ENCODE data around the gene FGF5. TPM values are rescaled to one million over a fixed set of nuclear protein-coding genes. Genes with fewer than 3 reads are reported as not detected.

The FGF5 gene, protein sequence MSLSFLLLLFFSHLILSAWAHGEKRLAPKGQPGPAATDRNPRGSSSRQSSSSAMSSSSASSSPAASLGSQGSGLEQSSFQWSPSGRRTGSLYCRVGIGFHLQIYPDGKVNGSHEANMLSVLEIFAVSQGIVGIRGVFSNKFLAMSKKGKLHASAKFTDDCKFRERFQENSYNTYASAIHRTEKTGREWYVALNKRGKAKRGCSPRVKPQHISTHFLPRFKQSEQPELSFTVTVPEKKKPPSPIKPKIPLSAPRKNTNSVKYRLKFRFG
- 0.05 TPM in 1 of 2 replicates, not detected in the other for total RNA-seq

DNA sequence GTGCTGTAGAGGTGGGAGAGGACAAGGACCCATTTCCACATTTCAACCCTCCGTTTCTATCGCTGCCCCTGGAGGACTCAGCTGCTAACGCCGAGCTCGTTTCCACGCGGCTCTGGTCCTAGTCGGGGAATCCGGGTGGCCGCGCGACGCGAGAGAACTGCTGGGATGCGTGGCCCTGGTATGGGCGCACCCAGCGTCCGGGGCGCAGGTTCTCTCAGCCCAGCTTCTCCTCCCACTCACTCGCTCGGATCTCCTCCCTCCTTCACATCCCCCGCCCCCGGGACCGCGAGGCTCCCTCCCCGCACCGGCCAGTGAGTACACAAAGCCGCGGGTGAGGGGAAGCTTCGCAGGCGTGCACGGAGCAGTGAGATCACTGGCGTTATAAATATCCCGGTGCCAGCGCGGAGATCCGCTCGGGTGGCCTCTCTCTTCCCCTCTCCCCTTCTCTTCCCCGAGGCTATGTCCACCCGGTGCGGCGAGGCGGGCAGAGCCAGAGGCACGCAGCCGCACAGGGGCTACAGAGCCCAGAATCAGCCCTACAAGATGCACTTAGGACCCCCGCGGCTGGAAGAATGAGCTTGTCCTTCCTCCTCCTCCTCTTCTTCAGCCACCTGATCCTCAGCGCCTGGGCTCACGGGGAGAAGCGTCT is at the start of gene FGF5:
TSS of gene FGF5 (plus strand) at position 412 of the 649 bp plus-strand sequence. CDS start at position 573, 161 bp downstream.
- peak within 1 kb of the TSS; percentile 67 for H3K4me3 Mint-ChIP-seq
- H3K36me3 Mint-ChIP-seq (ENCODE audit: low read depth): no peaks in the 10 kb centered on the region
- peaks cover 85% of the 10 kb centered on the region for H3K27me3 Mint-ChIP-seq (ENCODE audit: insufficient read depth)
- H3K9me3 Mint-ChIP-seq: no peaks in the 10 kb centered on the region
- peaks cover 13% of the 10 kb centered on the region for H3K4me1 Mint-ChIP-seq (ENCODE audit: low read depth)
- intact Hi-C loops (cut with micrococcal nuclease): loop anchor here (5.0 kb wide), 1 partner anchor 71 kb away; the partner anchor contains the start of gene CFAP299
- peak within 1 kb of the TSS; percentile 50 for H3K27ac Mint-ChIP-seq
- no peak for DNase-seq (ENCODE audit: low spot score)

DNA sequence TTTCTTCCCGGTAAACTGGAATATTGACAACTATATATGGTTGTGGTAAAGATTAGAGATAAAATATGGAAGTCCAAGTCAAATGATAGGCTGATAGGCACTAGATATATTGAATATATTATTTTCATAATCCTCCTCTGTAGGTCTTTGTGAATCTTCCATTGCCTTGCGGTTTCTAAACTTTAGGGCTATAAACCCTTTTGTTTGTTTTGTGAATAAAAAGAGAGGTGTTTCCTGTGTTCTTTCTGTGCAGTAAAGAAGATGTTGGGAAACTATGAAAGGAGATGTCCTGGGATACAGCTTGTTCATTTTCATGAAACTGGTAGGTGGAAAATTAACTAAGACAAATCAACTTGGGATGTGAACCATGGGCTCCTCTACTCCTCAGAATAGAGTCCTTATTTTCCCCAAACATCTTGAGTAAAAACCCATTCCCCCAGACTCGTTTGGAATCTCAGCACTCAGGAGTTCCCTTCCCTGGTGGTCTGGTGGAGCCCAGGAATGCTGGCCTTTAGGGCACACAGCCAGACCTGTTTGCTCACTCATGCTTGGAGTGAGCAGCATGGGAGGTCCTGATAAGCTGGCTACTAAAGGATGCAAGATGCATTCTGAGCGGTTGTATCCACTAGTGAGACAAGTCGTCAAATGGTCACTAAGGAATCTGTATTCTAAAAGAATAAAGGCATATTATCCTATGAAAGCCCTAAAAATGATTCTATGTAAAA is 47.0 kb upstream of the FGF5 start:
- Mint-ChIP-seq H3K27ac (no peak overlapping the region), H3K9me3 (no peaks in the 10 kb centered on the region), H3K4me1 (ENCODE audit: low read depth) (peaks cover 5% of the 10 kb centered on the region), H3K27me3 (ENCODE audit: insufficient read depth) (peaks cover 46% of the 10 kb centered on the region), H3K36me3 (ENCODE audit: low read depth) (no peaks in the 10 kb centered on the region), H3K4me3 (no peak overlapping the region)
- intact Hi-C loops (cut with micrococcal nuclease): loop anchor here (10.0 kb wide), 1 partner anchor 1175 kb away; no protein-coding TSS in a partner anchor
- no peak for DNase-seq (ENCODE audit: low spot score)

DNA sequence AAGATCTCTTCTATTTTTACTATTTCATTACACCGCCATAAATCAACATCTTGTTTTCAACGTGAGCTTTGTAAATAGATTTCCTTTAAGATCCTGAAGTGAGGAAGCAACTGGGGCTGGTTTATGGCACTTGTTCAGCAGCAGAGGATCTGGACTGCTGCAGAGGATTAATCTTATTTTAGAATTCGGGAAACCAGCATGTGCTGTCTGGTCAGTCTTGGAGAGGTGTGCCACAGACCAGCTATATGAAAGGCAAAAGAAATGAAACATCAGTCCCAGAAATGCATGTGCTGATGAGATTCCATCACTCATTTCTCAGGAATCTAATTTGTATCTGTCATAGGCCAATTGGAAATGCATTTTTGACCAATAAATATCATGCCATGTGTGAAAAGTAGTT is 45.8 kb upstream of the FGF5 start:
- Mint-ChIP-seq H3K27me3 (ENCODE audit: insufficient read depth) (peaks cover 51% of the 10 kb centered on the region), H3K4me1 (ENCODE audit: low read depth) (no peaks in the 10 kb centered on the region), H3K27ac (no peak overlapping the region), H3K9me3 (no peaks in the 10 kb centered on the region), H3K4me3 (no peak overlapping the region), H3K36me3 (ENCODE audit: low read depth) (no peaks in the 10 kb centered on the region)
- intact Hi-C loops (cut with micrococcal nuclease): no loop called here
- no peak for DNase-seq (ENCODE audit: low spot score)

DNA sequence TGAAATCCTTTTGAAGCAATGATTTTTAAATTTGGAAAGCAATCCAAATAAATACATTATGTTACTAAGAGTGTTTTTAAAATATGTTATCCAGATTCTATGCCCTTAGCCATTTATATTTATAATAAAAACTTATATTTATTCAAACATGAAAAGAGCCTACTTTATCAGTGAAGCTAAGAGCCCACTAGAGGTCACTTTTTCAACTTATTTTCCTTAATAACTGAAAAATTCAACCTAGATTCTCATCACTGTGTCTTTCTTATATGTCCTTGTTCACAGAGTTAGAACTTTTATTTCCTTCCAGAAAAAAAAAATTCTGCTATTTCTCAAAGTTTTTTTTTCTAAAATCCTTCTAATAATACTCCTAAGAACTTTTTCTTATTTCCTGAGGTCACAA is 45.3 kb upstream of the FGF5 start:
- Mint-ChIP-seq H3K27me3 (ENCODE audit: insufficient read depth) (peaks cover 51% of the 10 kb centered on the region), H3K4me3 (no peak overlapping the region)
- intact Hi-C loops (cut with micrococcal nuclease): no loop called here

DNA sequence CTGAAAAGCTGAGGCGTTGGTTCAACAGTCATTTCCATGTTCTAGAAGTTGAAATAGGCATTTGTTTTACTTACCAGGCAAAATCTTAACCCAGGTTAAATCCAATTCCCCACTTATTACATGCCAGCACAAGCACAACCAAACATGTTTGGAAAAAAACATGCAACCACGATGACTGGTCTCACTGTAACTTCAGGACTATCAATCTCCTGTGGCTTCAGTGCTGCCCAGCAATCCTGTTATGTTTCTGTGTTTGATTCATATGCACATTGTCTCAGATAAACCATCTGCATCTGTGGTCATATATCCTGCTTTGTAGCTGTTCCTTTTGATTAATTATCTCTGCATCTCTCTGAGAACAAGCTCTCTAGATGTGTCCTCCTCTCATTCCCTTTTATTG is 40.9 kb upstream of the FGF5 start:
- H3K27me3 Mint-ChIP-seq (ENCODE audit: insufficient read depth): peaks cover 33% of the 10 kb centered on the region
- no peak for DNase-seq (ENCODE audit: low spot score)
- no peak overlapping the region for H3K4me3 Mint-ChIP-seq
- no peak overlapping the region for H3K27ac Mint-ChIP-seq
- H3K4me1 Mint-ChIP-seq (ENCODE audit: low read depth): no peaks in the 10 kb centered on the region
- no peaks in the 10 kb centered on the region for H3K9me3 Mint-ChIP-seq
- H3K36me3 Mint-ChIP-seq (ENCODE audit: low read depth): no peaks in the 10 kb centered on the region
- intact Hi-C loops (cut with micrococcal nuclease): no loop called here

More for the DNA sequence above, 45.3 kb upstream of the FGF5 start:
- Mint-ChIP-seq H3K27ac (no peak overlapping the region), H3K36me3 (ENCODE audit: low read depth) (no peaks in the 10 kb centered on the region), H3K9me3 (no peaks in the 10 kb centered on the region), H3K4me1 (ENCODE audit: low read depth) (no peaks in the 10 kb centered on the region)
- DNase-seq (ENCODE audit: low spot score): no peak

DNA sequence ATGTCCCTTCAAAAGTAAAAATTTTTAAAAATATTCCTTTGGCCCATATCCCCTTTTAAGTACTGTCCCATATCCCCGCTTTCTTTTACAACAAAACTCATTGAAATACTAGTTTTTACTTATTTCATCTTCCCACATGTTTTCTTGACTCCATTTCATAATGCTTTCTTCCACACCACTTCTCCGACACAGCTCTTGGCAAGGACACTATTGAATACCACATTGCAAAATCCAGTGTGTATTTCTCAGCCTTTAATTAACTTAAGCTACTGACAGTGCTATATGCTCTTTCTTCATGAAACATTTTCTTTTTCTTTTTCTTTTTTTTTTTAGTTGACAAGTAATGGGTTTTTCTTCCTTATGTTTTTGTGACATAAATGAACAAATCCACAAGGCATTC is 40.4 kb upstream of the FGF5 start:
- H3K9me3 Mint-ChIP-seq: no peaks in the 10 kb centered on the region
- no peak overlapping the region for H3K27ac Mint-ChIP-seq
- H3K4me3 Mint-ChIP-seq: no peak overlapping the region
- no peaks in the 10 kb centered on the region for H3K4me1 Mint-ChIP-seq (ENCODE audit: low read depth)
- intact Hi-C loops (cut with micrococcal nuclease): no loop called here
- no peak for DNase-seq (ENCODE audit: low spot score)
- peaks cover 31% of the 10 kb centered on the region for H3K27me3 Mint-ChIP-seq (ENCODE audit: insufficient read depth)
- no peaks in the 10 kb centered on the region for H3K36me3 Mint-ChIP-seq (ENCODE audit: low read depth)

DNA sequence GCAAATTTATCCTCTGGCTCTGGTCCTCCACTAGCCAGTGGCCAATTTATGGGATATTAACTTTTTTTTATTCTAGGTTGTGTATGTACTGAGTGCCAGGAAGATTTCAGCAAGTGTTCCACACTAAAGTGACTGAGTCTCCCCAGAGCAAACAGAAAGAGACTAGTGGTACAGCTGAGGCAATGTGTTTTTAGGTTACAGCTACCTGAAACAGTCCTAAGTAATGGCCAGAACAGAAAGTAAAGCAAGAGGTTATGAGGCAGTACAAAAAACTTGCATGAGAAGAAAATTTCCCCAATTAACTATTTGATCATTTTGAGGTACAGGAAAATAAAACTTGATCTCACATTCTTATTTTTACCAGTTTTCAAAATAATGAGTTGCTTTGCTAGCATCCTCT is 38.0 kb upstream of the FGF5 start:
- intact Hi-C loops (cut with micrococcal nuclease): no loop called here
- DNase-seq (ENCODE audit: low spot score): no peak
- Mint-ChIP-seq H3K9me3 (no peaks in the 10 kb centered on the region), H3K27ac (no peak overlapping the region), H3K4me1 (ENCODE audit: low read depth) (no peaks in the 10 kb centered on the region), H3K36me3 (ENCODE audit: low read depth) (no peaks in the 10 kb centered on the region), H3K27me3 (ENCODE audit: insufficient read depth) (peaks cover 24% of the 10 kb centered on the region), H3K4me3 (no peak overlapping the region)

DNA sequence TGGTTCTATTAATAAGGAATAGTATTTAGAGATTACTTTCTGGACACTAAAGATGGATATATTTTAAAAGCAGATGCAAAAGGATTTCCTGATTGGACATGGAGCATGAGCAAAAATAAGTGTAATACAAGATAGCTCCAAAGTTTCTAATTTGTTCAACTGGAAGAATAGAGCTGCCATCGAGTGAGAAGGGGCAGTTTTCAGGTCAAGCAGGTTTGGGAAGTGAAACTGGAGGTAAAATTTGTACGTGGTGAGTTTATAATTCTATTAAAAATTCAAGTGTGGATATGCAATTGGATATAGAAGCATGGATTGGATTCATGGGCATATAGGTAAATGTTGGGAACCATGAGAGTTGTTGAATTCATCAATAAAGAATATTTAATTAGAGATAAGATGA is 37.3 kb upstream of the FGF5 start:
- intact Hi-C loops (cut with micrococcal nuclease): no loop called here
- H3K4me1 Mint-ChIP-seq (ENCODE audit: low read depth): no peaks in the 10 kb centered on the region
- no peak overlapping the region for H3K27ac Mint-ChIP-seq
- no peaks in the 10 kb centered on the region for H3K9me3 Mint-ChIP-seq
- DNase-seq (ENCODE audit: low spot score): no peak
- no peak overlapping the region for H3K4me3 Mint-ChIP-seq
- peaks cover 28% of the 10 kb centered on the region for H3K27me3 Mint-ChIP-seq (ENCODE audit: insufficient read depth)
- H3K36me3 Mint-ChIP-seq (ENCODE audit: low read depth): no peaks in the 10 kb centered on the region

DNA sequence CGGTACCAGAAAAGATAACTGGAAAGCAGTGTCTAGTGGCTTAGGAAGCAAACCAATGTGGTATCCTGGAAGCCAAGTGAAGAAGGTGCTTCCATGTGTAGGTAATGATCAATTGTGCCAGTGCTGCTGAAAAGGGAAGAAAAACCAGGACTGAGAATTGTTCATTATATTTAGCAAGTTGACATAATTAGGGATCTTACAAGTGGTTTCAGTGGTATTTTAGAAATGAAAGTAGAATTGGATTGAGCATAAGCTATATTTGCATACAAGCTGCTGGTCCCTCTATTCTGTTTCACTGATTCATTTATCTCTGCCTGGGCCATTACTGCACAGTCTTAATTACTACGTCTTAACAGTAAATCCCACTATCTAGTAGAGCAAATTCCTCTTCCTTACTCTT is 36.9 kb upstream of the FGF5 start:
- Mint-ChIP-seq H3K4me1 (ENCODE audit: low read depth) (no peaks in the 10 kb centered on the region), H3K27ac (no peak overlapping the region), H3K4me3 (no peak overlapping the region), H3K36me3 (ENCODE audit: low read depth) (no peaks in the 10 kb centered on the region), H3K9me3 (no peaks in the 10 kb centered on the region), H3K27me3 (ENCODE audit: insufficient read depth) (peaks cover 31% of the 10 kb centered on the region)
- no peak for DNase-seq (ENCODE audit: low spot score)
- intact Hi-C loops (cut with micrococcal nuclease): no loop called here

DNA sequence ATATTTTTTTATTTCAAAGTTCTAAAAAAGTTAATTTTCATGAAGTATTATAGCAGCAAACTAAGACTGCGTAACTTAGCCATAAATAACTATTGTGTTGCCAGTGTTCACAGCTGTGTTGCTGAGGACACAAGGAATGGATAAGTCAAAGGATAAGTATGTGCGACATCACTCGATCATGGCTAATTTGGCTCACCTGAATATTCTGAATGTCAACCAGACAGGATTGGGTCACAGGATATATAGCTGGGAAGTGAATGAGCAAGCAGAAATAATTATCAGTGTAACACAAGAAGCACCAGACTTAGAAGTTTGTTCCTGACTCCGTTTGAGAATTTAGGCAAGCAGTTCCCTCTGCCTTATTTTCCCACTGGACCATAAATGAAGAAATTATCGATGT is 35.3 kb upstream of the FGF5 start:
- DNase-seq (ENCODE audit: low spot score): no peak
- H3K4me1 Mint-ChIP-seq (ENCODE audit: low read depth): no peaks in the 10 kb centered on the region
- peaks cover 28% of the 10 kb centered on the region for H3K27me3 Mint-ChIP-seq (ENCODE audit: insufficient read depth)
- H3K4me3 Mint-ChIP-seq: no peak overlapping the region
- no peak overlapping the region for H3K27ac Mint-ChIP-seq
- H3K9me3 Mint-ChIP-seq: no peaks in the 10 kb centered on the region
- no peaks in the 10 kb centered on the region for H3K36me3 Mint-ChIP-seq (ENCODE audit: low read depth)
- intact Hi-C loops (cut with micrococcal nuclease): no loop called here

DNA sequence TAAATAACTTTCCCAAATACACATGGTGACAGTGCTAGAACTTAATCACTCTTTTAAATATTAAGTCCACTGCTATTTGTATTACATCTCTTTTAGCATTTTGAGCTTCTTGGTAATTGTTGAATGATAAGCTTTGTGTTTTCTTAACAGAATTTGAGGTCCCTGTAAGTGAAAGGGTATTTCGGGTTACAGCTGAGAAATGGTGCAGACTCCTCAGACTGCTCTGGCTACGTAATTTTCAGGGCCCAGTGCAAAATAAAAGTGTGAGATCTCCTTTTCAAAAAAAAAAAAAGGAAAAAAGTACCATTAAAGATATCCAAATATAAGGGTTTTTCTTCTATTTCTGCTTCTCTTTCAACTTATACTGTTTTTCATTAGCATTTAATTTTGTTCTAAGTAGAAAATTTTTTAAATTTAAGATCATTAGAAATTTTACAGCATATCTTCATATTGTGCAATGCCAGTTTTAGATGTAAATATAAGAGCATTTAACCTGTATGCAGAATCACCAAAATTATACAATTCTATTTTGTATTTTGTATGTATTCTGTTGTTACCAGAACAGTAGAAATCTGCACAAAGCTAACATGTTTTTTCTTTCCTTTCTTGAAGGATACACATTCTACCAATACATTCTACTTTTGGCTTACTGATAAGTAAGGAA is 33.6 kb upstream of the FGF5 start:
- H3K27me3 Mint-ChIP-seq (ENCODE audit: insufficient read depth): peaks cover 28% of the 10 kb centered on the region
- intact Hi-C loops (cut with micrococcal nuclease): no loop called here
- no peaks in the 10 kb centered on the region for H3K36me3 Mint-ChIP-seq (ENCODE audit: low read depth)
- no peak overlapping the region for H3K4me3 Mint-ChIP-seq
- H3K4me1 Mint-ChIP-seq (ENCODE audit: low read depth): no peaks in the 10 kb centered on the region
- H3K27ac Mint-ChIP-seq: no peak overlapping the region
- H3K9me3 Mint-ChIP-seq: no peaks in the 10 kb centered on the region
- DNase-seq (ENCODE audit: low spot score): no peak

DNA sequence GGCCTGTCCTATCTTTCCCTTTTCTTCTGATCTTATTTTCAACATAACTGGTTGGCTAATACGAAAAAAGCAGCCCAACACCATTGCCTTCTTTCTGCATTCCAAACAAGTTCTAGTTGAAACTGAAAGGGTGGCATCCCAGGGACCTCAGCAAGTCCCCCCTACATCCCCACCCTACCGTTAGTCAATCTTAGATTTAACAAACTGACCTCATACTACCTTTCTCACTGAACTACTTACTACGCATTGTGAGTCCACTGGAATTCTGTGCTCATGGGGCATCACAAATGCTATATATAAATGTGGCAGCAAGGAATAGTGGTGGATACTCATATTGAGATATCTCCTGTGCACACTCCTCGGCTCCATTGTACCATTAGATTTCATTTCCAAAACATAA is 33.1 kb upstream of the FGF5 start:
- Mint-ChIP-seq H3K27ac (no peak overlapping the region), H3K9me3 (no peaks in the 10 kb centered on the region), H3K4me1 (ENCODE audit: low read depth) (no peaks in the 10 kb centered on the region), H3K4me3 (no peak overlapping the region), H3K27me3 (ENCODE audit: insufficient read depth) (peaks cover 23% of the 10 kb centered on the region), H3K36me3 (ENCODE audit: low read depth) (no peaks in the 10 kb centered on the region)
- DNase-seq (ENCODE audit: low spot score): no peak
- intact Hi-C loops (cut with micrococcal nuclease): no loop called here

DNA sequence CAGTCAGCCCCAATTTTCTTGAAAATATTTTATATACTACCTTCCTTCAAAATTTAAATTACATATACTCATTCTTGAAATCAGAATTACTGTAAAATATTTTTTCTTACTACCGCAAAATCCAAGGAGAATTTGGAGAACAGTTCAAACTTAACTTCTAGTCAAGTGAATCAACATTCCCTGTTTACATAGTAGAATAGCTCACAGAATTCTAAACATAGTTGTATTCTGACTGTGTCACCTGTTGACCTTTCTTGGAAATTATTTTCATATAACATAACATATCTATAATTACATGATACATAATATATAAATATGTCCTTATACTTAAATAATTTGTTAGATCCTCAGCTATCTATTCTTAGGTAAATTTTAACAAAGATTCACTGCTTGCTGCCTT is 31.0 kb upstream of the FGF5 start:
- no peak for DNase-seq (ENCODE audit: low spot score)
- Mint-ChIP-seq H3K9me3 (no peaks in the 10 kb centered on the region), H3K27me3 (ENCODE audit: insufficient read depth) (peaks cover 16% of the 10 kb centered on the region), H3K36me3 (ENCODE audit: low read depth) (no peaks in the 10 kb centered on the region), H3K4me1 (ENCODE audit: low read depth) (no peaks in the 10 kb centered on the region), H3K4me3 (no peak overlapping the region), H3K27ac (no peak overlapping the region)
- intact Hi-C loops (cut with micrococcal nuclease): no loop called here

All from activated T-helper 1 cell treated with anti-CD3 and anti-CD28 coated beads, Interleukin-12 subunit alpha, Interleukin-12 subunit beta, Interleukin-2, Interleukin-4 antibody, amounts not matched to agents 30 ng/mL and 10 ng/mL and 1 ng/mL, durations not matched to agents 14 hours and 24 hours and 36 hours (primary cell).